Activated CD8-positive, alpha-beta memory T cell treated with anti-CD3 and anti-CD28 coated beads, Interleukin-2, amount 50 U/mL, for 24 hours (primary cell): ENCODE measurements around the gene COL27A1.
"Not testable (repeated sequence)": the region's sequence is repeated elsewhere in the genome, so short reads cannot be mapped to it uniquely, and the experiment has no call there.

ENCODE experiments used
- DNase-seq: peaks from one replicate; pipeline ENCODE4 v3.0.0-alpha.2; 2020; ENCODE audit errors: extremely low read depth

Gene COL27A1

GRCh38 chr9:114184071-114184470, 28.7 kb downstream of the COL27A1 start:
- no peak for DNase-seq

GRCh38 chr9:114184866-114185265, 29.5 kb downstream of the COL27A1 start:
- no peak for DNase-seq

GRCh38 chr9:114185570-114186490, 30.5 kb downstream of the COL27A1 start:
- DNase-seq, result no peak

- no peak for DNase-seq
Measured at GRCh38 chr9:114186605-114187289, 31.4 kb downstream of the COL27A1 start.

GRCh38 chr9:114187827-114188226, 32.5 kb downstream of the COL27A1 start:
- no peak for DNase-seq

GRCh38 chr9:114189823-114190562, 34.7 kb downstream of the COL27A1 start:
- no peak for DNase-seq

- DNase-seq, result no peak
Measured at GRCh38 chr9:114190563-114190905, 35.2 kb downstream of the COL27A1 start.

GRCh38 chr9:114191402-114191801, 36.1 kb downstream of the COL27A1 start:
- DNase-seq, result not testable (repeated sequence)

GRCh38 chr9:114192539-114192938, 37.2 kb downstream of the COL27A1 start:
- no peak for DNase-seq

GRCh38 chr9:114193090-114193489, 37.8 kb downstream of the COL27A1 start:
- DNase-seq, result no peak

- DNase-seq, result no peak
Measured at GRCh38 chr9:114196117-114196516, 40.8 kb downstream of the COL27A1 start.

GRCh38 chr9:114196979-114197622, 41.8 kb downstream of the COL27A1 start:
- DNase-seq, result no peak

- DNase-seq, result no peak
Measured at GRCh38 chr9:114198249-114199040, 43.1 kb downstream of the COL27A1 start.

GRCh38 chr9:114200721-114201300, 45.5 kb downstream of the COL27A1 start:
- DNase-seq, result no peak

- no peak for DNase-seq
Measured at GRCh38 chr9:114202396-114202795, 47.1 kb downstream of the COL27A1 start.

- DNase-seq, result no peak
Measured at GRCh38 chr9:114202849-114203248, 47.5 kb downstream of the COL27A1 start.

GRCh38 chr9:114203410-114204140, 48.2 kb downstream of the COL27A1 start:
- DNase-seq, result no peak

GRCh38 chr9:114204265-114204664, 48.9 kb downstream of the COL27A1 start:
- no peak for DNase-seq

GRCh38 chr9:114205171-114206015, 50.1 kb downstream of the COL27A1 start:
- no peak for DNase-seq
